Tongue (tissue), 2 donors: Measurements from ENCODE around the gene MEF2A. TPM values are rescaled to one million over a fixed set of nuclear protein-coding genes. Genes with fewer than 3 reads are reported as not detected.
"Not testable (repeated sequence)": the region's sequence is repeated elsewhere in the genome, so short reads cannot be mapped to it uniquely, and the experiment has no call there.

Experiments used
- DNase-seq: peaks from one replicate; pipeline ENCODE4 v3.0.0-alpha.2; 2015
- total RNA-seq: library from RNA; depleted of rRNA; stranded (reverse); fragments of >200 nt; gene quantifications from one replicate; pipeline ENCODE4 v1.2.3, GENCODE V29; 2014

Gene MEF2A
- total RNA-seq, 1 donor from 2014 or later, result 166 TPM

GRCh38 chr15:99651023-99651807 is 85.4 kb downstream of the MEF2A start:
- no peak for DNase-seq

GRCh38 chr15:99656205-99656604 is 90.4 kb downstream of the MEF2A start:
- DNase-seq, result no peak

- DNase-seq, result no peak
Observed at GRCh38 chr15:99657996-99658395, 92.2 kb downstream of the MEF2A start.

GRCh38 chr15:99662903-99663302 is 97.1 kb downstream of the MEF2A start:
- DNase-seq, result peak; percentile 30

- DNase-seq, result not testable (repeated sequence)
Observed at GRCh38 chr15:99666073-99666472, 100.3 kb downstream of the MEF2A start.

GRCh38 chr15:99668533-99669182 is 102.9 kb downstream of the MEF2A start:
- DNase-seq, result no peak

GRCh38 chr15:99669250-99669649 is 103.5 kb downstream of the MEF2A start:
- no peak for DNase-seq

GRCh38 chr15:99671926-99672635 is 106.3 kb downstream of the MEF2A start:
- no peak for DNase-seq

GRCh38 chr15:99673111-99673510 is 107.3 kb downstream of the MEF2A start:
- DNase-seq, result no peak

- no peak for DNase-seq
Observed at GRCh38 chr15:99674279-99674678, 108.5 kb downstream of the MEF2A start.

GRCh38 chr15:99677540-99678134 is 111.9 kb downstream of the MEF2A start:
- no peak for DNase-seq

- DNase-seq, result no peak
Observed at GRCh38 chr15:99680276-99680675, 114.5 kb downstream of the MEF2A start.

GRCh38 chr15:99681990-99682389 is 116.2 kb downstream of the MEF2A start:
- no peak for DNase-seq

GRCh38 chr15:99682455-99682854 is 116.7 kb downstream of the MEF2A start:
- peak; percentile 56 for DNase-seq

- DNase-seq, result no peak
Observed at GRCh38 chr15:99683000-99683670, 117.4 kb downstream of the MEF2A start.

GRCh38 chr15:99686290-99686689 is 120.5 kb downstream of the MEF2A start:
- DNase-seq, result no peak

- DNase-seq, result no peak
Observed at GRCh38 chr15:99692825-99693224, 127.0 kb downstream of the MEF2A start.

- DNase-seq, result no peak
Observed at GRCh38 chr15:99696096-99696495, 130.3 kb downstream of the MEF2A start.

GRCh38 chr15:99702895-99703602 is 137.3 kb downstream of the MEF2A start:
- DNase-seq, result peak; percentile 37

GRCh38 chr15:99703603-99704443 is 138.0 kb downstream of the MEF2A start:
- peak; percentile 83 for DNase-seq

- DNase-seq, result peak; percentile 94
Observed at GRCh38 chr15:99704444-99704838, 138.7 kb downstream of the MEF2A start.
